Motor neuron (in vitro differentiated cells): ENCODE data around the gene ZNF555. TPM values are rescaled to one million over a fixed set of nuclear protein-coding genes. Genes with fewer than 3 reads are reported as not detected.
"Not testable (repeated sequence)": the region's sequence is repeated elsewhere in the genome, so short reads cannot be mapped to it uniquely, and the experiment has no call there.

Source experiments
- ATAC-seq, 8 experiments: fragments of 200-7000 bp; cut with Tn5 transposase; replicated peaks in 6 of 8; 2 replicates each; pipeline ENCODE4 v1.8.0; 2021; ENCODE audit warnings: mild to moderate bottlenecking in 8 of 8, moderate library complexity in 8 of 8
- H3K27ac ChIP-seq, 2 donors: fragments of 250-450 bp; sonication (Bioruptor Pico); 2 replicates each; pipeline ENCODE4 v1.9.0; 2021; ENCODE audit warnings: antibody characterized with exemption in 2 of 2, mild to moderate bottlenecking in 2 of 2, moderate library complexity in 1 of 2
- H3K4me1 ChIP-seq, 2 donors: fragments of 250-450 bp; sonication (Bioruptor Pico); replicated peaks in 1 of 2; 2 replicates each; pipeline ENCODE4 v1.6.1; 2021; ENCODE audit warnings: antibody characterized with exemption in 2 of 2, mild to moderate bottlenecking in 2 of 2, moderate library complexity in 1 of 2
- H3K4me3 ChIP-seq, 5 donors: fragments of 250-450 bp; sonication (Bioruptor Pico); 2 replicates each; pipeline ENCODE4 v1.9.0; 2021; ENCODE audit warnings: antibody characterized with exemption in 5 of 5, mild to moderate bottlenecking in 5 of 5, moderate library complexity in 4 of 5
- WGBS, 10 experiments: fragments of 450-650 bp; shearing (Covaris generic); methylation state at CpG; one replicate each; pipeline ENCODE4 v1.0.0; 2022; 5-methylcytosine and 5-hydroxymethylcytosine counted together
- in situ Hi-C, 9 experiments: fragments of 400-800 bp; cut with MboI; loops; one replicate each; pipeline ENCODE4 v1.15.0; 2021; ENCODE audit warnings: low sequenced_read_pairs in 9 of 9, low pct_unique_long_range_greater_than_20kb in 2 of 9; ENCODE audit not compliant: unreplicated experiment in 9 of 9
- total RNA-seq, 8 experiments: library from RNA; unstranded; fragments of 300-600 nt; gene quantifications; 2 replicates each; pipeline versions ENCODE4 v1.2.3 to v1.2.4, GENCODE V29; 2022

ZNF555 gene
- total RNA-seq, 8 experiments from 2014 or later = 1.1 to 11.6 (median 8.7) TPM

DNA sequence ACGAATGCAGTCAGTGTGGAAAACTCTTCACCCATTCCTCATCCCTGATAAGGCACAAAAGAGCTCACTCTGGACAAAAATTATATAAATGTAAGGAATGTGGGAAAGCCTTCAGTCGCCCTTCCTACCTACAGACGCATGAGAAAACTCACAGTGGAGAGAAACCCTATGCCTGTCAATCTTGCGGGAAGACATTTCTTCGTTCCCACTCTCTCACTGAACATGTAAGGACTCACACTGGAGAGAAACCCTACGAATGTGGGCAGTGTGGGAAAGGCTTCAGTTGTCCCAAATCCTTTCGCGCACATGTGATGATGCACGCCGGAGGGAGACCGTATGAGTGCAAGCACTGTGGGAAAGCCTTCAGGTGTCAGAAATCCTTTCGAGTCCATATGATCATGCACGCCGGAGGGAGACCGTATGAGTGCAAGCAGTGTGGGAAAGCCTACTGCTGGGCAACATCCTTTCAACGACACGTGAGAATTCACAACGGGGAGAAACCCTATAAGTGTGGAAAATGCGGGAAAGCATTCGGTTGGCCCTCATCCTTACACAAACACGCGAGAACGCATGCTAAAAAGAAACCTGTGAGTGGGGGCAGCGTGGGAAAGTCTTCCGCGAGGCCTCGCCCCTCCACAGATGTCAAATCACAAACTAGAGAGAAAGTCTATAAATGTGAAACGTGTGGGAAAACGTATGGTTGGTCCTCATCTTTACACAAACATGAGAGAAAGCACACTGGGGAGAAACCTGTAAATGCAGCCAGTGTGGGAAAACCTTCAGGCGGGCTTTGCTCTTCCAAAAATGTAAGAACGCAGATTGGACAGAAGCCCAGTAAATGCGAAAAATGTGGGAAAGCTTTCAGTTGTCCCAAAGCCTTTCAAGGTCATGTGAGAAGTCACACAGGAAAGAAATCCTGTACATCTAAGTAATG is 36.4 kb downstream of the ZNF555 start:
- 62 to 100% (median 83%) methylated on average over 2 to 27 of the region's 32 CpGs for WGBS, 10 experiments
- in situ Hi-C loops = loop anchor here in 1 of 9 experiments (25.0 kb wide), 1 partner anchor 215 kb away; no protein-coding TSS in a partner anchor
- Histone ChIP-seq H3K4me3 (no peak overlapping the region), H3K27ac (no peak overlapping the region), H3K4me1 (no peaks in the 10 kb centered on the region)
- ATAC-seq = no peak

DNA sequence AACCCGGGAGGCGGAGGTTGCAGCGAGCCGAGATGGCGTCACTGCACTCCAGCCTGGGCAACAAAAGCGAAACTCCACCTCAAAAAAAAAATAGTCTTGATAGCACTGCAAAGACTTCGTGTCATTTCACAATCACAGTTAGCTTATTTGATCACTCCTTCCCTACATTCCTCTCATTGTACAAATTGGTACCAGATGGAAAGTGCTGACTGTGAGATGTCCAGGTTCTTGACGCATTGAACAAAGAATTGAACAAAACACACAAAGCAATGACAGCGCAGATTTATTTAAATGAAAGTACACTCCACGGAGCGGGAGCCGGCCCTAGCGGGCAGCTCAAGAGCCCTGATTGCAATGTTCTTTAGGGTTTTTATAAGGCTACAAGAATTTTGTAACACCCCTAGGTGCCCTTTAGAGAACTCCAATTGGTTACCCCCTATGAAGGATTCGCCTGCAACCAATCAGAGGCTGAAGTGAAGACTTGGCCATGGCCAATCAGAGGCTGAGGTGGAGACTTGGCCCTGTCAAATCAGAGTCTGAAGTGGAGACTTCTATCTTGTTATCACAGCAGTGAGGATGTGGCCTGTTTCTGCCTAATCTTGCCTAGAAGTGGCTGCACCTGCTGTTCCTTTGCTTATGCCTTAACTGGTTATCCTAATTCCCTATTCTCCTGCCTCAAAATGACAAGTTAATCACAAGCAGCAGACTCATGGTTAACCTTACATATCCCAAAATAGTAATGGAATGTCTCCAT is 42.6 kb downstream of the ZNF555 start:
- ATAC-seq = no peak
- Histone ChIP-seq H3K27ac (no peak overlapping the region), H3K4me3 (no peak overlapping the region), H3K4me1 (peaks cover 2 to 3% of the 10 kb centered on the region in 2 donors)
- 8 to 100% (median 72%) methylated on average over 1 to 13 of the region's 14 CpGs; no CpG with 5 or more reads in 2 of the 10 experiments for whole genome bisulfite sequencing, 10 experiments
- in situ Hi-C loops = loop anchor here in 1 of 9 experiments (25.0 kb wide), 1 partner anchor 222 kb away; no protein-coding TSS in a partner anchor

DNA sequence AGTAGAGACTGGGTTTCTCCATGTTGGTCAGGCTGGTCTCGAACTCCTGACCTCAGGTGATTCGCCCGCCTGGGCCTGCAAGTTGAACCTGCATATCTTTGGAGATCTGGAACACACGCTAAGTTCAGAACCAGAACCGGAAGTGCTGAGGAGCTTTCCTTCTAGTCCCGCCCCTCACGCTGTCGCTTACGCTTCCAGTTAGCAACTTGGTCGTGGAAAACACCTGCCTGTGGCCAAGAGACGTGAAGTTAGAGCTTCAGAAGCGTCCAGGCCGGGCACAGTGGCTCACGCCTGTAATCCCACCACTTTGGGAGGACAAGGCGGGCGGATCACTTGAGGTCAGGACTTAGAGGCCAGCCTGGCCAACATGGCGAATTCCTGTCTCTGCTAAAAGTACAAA is 44.5 kb downstream of the ZNF555 start:
- 60 to 100% (median 82%) methylated on average over 1 to 10 of the region's 17 CpGs; no CpG with 5 or more reads in 2 of the 10 experiments for WGBS, 10 experiments
- H3K4me1 ChIP-seq = peaks cover 2 to 3% of the 10 kb centered on the region in 2 donors
- H3K27ac ChIP-seq = no peak overlapping the region
- in situ Hi-C loops = loop anchor here in 1 of 9 experiments (25.0 kb wide), 1 partner anchor 223 kb away; no protein-coding TSS in a partner anchor
- no peak overlapping the region for H3K4me3 ChIP-seq
- no peak for ATAC-seq

DNA sequence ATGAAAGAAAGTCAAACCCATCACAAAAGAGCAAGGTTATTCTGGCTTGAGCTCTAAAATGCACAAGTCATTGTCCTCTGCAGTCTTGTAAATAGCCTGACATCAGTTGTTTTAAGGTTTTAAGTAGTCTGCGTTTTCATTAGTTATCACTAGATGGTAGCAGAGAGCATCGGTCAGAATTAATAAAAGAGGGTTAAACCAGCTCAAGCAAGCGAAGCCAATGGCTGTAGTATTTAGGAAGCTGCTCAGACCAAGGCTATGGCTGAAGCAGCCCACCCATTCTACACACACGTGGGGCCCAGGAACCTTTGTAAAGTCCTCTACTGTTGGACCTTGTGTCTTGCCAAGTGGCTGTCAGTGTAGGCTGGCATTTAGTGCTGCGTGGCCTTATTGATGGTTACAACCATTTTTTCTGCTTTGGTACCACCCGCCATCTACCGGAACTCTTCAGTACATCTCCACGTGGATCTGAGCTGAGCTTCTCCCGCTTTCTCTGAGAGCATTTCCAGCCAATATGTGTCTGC is 46.2 kb downstream of the ZNF555 start:
- ATAC-seq = peak; percentile 74 to 96 (median 88)
- 5 to 81% (median 28%) methylated on average over 2 to 9 of the region's 9 CpGs; no CpG with 5 or more reads in 1 of the 10 experiments for WGBS, 10 experiments
- Histone ChIP-seq H3K4me3 (no peak overlapping the region), H3K27ac (no peak overlapping the region), H3K4me1 (peaks cover 2 to 3% of the 10 kb centered on the region in 2 donors)
- in situ Hi-C loops = loop anchor here in 1 of 9 experiments (25.0 kb wide), 1 partner anchor 225 kb away; no protein-coding TSS in a partner anchor

DNA sequence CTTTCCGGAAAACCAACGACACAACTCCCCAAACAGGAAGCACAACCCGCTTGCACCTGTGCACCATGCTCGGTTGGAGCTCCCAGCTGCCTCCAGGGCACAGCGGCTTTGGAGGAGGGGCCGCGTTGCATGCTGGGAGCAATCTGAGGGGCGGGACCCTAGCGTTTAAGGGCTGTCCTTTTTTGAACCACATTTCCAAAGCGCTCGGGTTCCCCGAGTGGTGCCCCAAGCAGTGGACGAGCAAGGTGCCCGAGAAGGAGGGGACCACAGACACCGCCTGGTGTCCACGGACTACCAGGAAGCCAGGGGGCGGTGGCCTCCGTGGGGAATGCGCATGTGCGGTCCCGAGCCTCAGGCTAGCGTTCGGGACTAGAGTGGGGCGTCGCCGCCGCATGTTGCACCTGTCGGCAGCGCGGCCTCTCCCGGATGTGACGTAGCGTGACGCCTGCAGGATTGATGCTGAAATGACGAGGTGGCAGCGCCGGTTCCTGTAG is 47.5 kb downstream of the ZNF555 start:
- in situ Hi-C loops = loop anchor here in 1 of 9 experiments (25.0 kb wide), 1 partner anchor 226 kb away; no protein-coding TSS in a partner anchor
- ATAC-seq = peak in 1 of 8 experiments; percentile 73
- WGBS, 10 experiments = 10 to 92% (median 83%) methylated on average over 4 to 10 of the region's 37 CpGs; no CpG with 5 or more reads in 5 of the 10 experiments
- Histone ChIP-seq H3K4me1 (peaks cover 2 to 3% of the 10 kb centered on the region in 2 donors), H3K4me3 (no peak overlapping the region), H3K27ac (no peak overlapping the region)

DNA sequence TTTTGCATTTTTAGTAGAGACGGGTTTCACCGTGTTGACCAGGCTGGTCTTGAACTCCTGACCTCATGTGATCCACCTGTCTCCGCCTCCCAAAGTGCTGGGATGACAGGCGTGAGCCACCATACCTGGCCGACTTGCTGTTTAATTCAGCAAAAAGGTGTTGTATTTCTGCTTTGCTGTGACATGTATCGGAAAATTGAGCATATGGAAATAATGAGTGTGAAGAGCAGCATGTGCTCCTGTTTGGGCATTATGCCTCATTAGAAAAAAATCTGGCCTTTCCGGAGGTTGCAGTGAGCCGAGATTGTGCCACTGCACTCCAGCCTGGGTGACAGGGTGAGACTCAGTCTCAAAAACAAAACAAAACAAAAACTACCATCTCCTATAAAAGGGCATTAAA is 49.3 kb downstream of the ZNF555 start:
- not testable (repeated sequence) for H3K4me1 ChIP-seq, H3K27ac ChIP-seq, ATAC-seq, H3K4me3 ChIP-seq
- in situ Hi-C loops = loop anchor here in 1 of 9 experiments (25.0 kb wide), 1 partner anchor 228 kb away; no protein-coding TSS in a partner anchor
- 0 to 100% (median 75%) methylated on average over 1 to 8 of the region's 8 CpGs; no CpG with 5 or more reads in 1 of the 10 experiments for WGBS, 10 experiments

DNA sequence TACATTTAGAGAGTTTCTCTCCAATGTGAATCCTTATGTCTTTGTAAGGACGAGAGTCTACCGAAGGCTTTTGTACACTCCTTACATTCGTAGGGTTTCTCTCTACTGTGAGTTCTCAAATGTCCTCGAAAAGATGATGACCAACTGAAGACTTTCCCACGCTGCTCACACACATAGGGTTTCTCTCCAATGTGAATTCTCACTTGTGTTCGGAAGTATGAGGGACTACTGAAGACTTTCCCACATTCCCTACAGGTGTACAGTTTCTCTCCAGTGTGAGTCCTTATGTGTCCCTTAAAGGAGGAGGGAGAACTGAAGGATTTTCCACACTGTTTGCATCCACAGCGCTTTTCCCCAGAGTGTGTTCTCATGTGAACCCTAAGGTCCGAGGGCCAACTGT is 55.4 kb downstream of the ZNF555 start:
- WGBS, 10 experiments = 22 to 79% (median 60%) methylated on average over 2 to 7 of the region's 8 CpGs
- H3K4me1 ChIP-seq = no peaks in the 10 kb centered on the region
- no peak for ATAC-seq
- no peak overlapping the region for H3K4me3 ChIP-seq
- no peak overlapping the region for H3K27ac ChIP-seq
- in situ Hi-C loops = loop anchor here in 1 of 9 experiments (25.0 kb wide), 1 partner anchor 234 kb away; no protein-coding TSS in a partner anchor

DNA sequence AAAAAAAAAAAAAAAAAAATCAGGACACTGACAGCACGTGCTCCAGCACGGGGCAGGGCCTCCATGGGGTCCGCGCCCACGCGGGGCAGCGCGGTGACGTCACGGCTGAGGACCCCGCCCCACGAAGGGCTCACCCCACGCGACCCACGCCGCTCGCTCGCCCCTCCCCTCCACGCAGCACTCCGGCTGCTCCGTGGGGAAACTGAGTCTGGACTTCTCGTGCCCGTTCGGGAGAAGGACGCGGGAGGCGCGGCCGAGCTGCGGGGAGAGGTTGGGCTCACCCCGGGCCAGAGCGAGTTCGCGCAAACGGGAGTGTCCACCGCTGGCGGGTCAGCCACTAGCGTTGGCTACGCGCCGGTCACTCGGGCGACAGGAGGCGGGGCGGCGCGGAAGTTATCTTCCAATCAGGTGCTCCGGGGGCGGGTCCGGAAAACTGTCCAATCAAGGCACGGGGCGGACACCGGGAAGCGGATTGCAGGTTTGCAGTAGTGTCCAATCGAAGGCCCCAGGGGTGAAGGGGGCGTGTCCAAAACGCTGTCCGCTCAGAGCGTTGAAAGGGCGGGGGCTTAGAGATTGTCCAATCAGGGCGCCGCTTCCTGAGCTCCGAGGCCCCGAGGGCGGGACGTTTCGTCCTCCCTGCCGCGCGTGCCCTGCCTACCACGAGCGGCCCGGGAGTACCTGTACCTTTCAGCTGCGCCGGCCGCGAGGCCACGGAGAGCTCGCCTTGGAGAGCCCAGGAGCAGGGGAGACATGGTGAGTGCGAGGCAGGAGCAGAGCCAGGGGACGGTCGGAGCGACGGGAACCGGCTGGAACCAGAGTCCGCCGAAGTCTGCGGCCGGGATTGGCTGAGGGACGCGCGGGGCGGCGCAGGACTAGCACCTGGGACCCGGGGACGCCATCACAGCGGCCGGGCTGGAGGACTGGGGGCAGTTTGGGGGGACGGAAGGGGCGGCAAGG is 59.3 kb downstream of the ZNF555 start, which contains the start of gene ZNF57:
Gene ZNF57, plus strand, starts transcription at position 633 of the 957 bp plus-strand sequence. Its CDS starts 118 bp downstream, at position 751.
- Histone ChIP-seq H3K4me1 (no peaks in the 10 kb centered on the region), H3K27ac (peak within 1 kb of the TSS in 1 of 2 donors; percentile 71), H3K4me3 (peak within 1 kb of the TSS; percentile 45 to 91 (median 58))
- in situ Hi-C loops = no loop called here
- WGBS, 10 experiments = 0 to 1% (median 0%) methylated on average over 5 to 16 of the region's 100 CpGs; no CpG with 5 or more reads in 7 of the 10 experiments
- peak; percentile 90 to 98 (median 97) for ATAC-seq

DNA sequence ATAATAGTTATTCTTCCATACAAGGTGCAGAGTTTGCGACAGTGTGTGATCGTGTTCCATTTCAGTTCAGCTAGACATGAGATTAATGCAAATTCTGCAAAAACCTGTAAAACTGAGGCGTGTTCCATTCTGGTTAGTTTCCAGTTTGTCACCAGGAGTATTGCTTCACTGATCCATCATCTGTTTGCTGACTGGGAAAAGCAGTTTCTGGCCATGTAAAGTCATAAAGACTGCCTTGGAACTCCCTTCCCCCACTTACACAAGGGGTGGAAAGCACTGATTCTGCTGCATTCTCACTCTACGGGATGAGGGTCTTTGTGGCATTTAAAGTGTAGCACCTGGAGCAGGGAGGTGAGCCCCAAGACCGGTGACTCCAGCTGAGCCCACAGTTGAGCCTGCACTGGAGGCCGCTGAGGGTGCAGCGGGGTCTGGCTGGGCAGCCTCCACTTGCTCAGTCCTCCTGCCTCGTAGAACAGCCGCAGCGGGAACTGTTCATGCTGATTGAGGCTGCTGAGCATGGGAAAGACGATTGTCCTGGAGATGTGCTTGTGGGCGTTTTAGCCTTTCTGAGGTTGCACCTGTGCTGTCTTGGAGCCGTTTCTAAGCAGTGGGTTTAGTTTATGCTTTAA is 61.4 kb downstream of the ZNF555 start:
- no peak overlapping the region for H3K27ac ChIP-seq
- H3K4me3 ChIP-seq = no peak overlapping the region
- no peak for ATAC-seq
- in situ Hi-C loops = no loop called here
- WGBS, 10 experiments = 60 to 100% (median 94%) methylated on average over 1 to 10 of the region's 13 CpGs; no CpG with 5 or more reads in 1 of the 10 experiments
- no peaks in the 10 kb centered on the region for H3K4me1 ChIP-seq

DNA sequence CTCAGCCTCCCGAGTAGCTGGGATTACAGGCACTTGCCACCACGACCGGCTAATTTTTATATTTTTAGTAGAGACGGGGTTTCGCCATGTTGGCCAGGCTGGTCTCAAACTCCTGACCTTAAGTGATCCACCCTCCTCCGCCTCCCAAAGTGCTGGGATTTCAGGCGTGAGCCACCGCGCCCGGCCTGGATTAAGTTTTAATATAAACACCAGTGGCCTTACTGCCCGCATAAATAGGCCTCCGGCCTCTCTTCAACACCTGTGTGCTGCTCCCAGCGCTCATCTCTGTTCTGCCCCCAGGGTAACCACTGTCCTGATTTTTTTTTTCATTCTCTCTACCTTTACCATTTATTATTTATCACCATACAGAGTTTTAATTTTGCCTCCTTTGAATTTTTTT is 62.1 kb downstream of the ZNF555 start:
- ATAC-seq, H3K4me1 ChIP-seq, in situ Hi-C loops, H3K27ac ChIP-seq, H3K4me3 ChIP-seq: not testable (repeated sequence)
- 83 to 100% (median 94%) methylated on average over 1 to 9 of the region's 13 CpGs; no CpG with 5 or more reads in 2 of the 10 experiments for WGBS, 10 experiments

DNA sequence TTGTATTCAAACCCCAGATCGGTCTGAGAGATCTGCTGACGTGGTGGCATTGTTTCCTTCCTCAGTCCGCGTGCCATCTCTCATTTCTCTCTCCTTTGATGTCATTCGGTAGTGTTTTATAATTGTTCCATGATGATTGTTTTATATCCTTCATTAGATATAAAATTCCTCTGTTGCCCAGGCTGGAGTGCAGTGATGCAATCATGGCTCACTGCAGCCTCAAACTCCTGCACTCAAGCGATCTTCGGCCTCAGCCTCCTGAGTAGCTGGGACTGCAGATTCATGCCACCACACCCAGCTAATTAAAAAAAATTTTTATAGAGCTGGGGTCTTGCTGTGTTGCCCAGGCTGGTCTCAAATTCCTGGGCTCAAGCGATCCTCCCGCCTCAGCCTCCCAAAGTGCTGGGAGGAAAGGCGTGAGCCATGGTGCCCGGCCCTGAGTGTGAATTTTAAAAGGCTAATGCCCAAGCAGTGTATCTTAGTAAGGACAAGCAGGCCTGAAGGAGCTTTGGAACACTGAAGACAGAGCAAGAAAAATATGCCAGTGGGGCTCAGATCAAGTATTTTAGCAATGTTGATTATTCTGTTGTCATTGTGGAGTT is 64.7 kb downstream of the ZNF555 start:
- in situ Hi-C loops = no loop called here
- Histone ChIP-seq H3K27ac (no peak overlapping the region), H3K4me3 (no peak overlapping the region), H3K4me1 (no peaks in the 10 kb centered on the region)
- ATAC-seq = no peak
- 40 to 100% (median 86%) methylated on average over 3 to 10 of the region's 11 CpGs for WGBS, 10 experiments
